ENCODE measurements around the gene ATOH7. TPM values are rescaled to one million over a fixed set of nuclear protein-coding genes. Genes with fewer than 3 reads are reported as not detected.

ATOH7 gene
- total RNA-seq, 2 experiments from 2014 or later = not detected

DNA sequence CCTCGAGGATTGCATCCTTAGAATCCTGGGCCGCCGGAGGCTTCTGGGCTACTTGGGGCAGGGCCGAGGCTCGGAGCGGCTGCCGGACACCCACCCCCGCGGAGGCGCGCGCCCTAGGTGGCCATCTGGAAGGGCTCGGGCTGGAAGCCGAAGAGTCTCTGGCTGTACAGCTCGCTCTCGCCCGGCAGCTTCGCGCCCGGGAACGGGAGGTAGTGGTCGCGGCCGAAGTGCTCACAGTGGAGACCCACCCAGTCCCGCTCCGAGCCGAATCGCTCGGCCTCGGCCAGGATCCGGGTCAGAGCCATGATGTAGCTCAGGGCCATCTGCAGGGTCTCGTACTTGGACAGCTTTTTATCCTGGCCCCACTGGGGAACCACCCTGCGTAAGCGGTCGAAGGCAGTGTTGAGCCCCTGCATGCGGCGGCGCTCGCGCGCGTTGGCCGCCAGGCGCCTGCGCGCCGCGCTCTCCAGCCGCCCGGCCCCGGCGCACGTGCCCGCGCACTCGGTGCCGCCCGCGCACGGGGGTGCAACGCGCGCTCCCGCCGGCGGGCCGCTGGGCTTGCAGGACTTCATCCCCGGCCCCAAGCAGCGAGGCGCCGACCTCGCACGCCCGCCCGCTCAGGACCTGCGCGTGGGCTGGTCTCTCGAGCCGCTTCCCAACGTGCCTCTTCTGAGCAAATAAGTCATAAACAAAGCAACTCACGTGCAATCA, 652 bp downstream of the ATOH7 start:
- no peaks in the 10 kb centered on the region for H3K9me3 Mint-ChIP-seq
- H3K27me3 Mint-ChIP-seq = peaks cover 46% of the 10 kb centered on the region
- no peak overlapping the region for H3K27ac Mint-ChIP-seq
- ChIA-PET POLR2A (no interaction called here), CTCF (interaction anchor here (1.0 kb wide), 1 partner anchor 547 kb away, joined by 3 read pairs; no protein-coding TSS in a partner anchor)
- H3K4me1 Mint-ChIP-seq = peaks cover 12% of the 10 kb centered on the region
- peak; percentile 17 for DNase-seq
- no peaks in the 10 kb centered on the region for H3K36me3 Mint-ChIP-seq (ENCODE audit: low read depth)
- H3K4me3 Mint-ChIP-seq = peak overlapping the region; percentile 69

DNA sequence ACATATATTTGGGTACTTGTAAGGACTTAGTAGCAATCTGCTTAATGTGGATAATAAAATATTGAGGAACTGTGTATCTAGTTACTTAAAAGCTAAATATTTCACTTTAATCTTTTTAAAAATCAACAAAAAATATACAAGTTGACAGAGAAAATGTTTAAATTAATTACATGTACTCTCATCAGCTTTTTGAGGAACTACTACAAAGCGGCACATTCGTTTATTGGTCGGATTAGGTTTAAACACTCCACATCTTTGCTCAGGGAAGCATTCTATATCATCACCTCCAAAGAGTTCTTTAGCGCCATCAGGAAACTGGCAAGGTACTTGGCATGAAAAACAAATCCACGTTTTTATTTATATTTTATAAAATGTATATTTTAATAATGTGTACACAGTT, 1.6 kb downstream of the ATOH7 start:
- Mint-ChIP-seq H3K27ac (no peak overlapping the region), H3K9me3 (no peaks in the 10 kb centered on the region), H3K4me1 (peaks cover 12% of the 10 kb centered on the region), H3K4me3 (peak overlapping the region; percentile 69), H3K27me3 (peaks cover 46% of the 10 kb centered on the region), H3K36me3 (ENCODE audit: low read depth) (no peaks in the 10 kb centered on the region)
- no peak for DNase-seq
- ChIA-PET POLR2A (no interaction called here), CTCF (interaction anchor here (0.6 kb wide), 2 partner anchors 21 to 72 kb away, joined by 3 to 5 read pairs; no protein-coding TSS in a partner anchor)

DNA sequence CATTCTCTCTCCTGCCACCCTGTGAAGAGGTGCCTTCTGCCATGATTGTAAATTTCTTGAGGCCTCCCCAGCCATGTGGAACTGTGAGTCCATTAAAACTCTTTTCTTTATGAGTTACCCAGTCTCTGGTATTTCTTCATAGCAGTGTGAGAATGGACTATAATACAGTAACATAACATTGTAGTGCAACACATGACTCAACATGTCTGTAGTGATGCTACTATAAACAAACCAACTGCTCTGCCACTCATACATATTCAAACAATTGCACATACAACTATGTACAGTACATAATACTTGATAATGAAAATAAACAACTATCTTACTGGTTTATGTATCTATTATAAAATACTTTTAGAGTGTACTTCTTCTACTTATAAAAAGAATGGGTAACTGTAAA, 7.1 kb downstream of the ATOH7 start:
- Mint-ChIP-seq H3K27me3 (peaks cover 18% of the 10 kb centered on the region), H3K36me3 (ENCODE audit: low read depth) (no peaks in the 10 kb centered on the region), H3K9me3 (no peaks in the 10 kb centered on the region), H3K4me1 (no peaks in the 10 kb centered on the region), H3K27ac (no peak overlapping the region), H3K4me3 (no peak overlapping the region)
- ChIA-PET CTCF (interaction anchor here (1.5 kb wide), 1 partner anchor 77 kb away, joined by 4 read pairs; no protein-coding TSS in a partner anchor), POLR2A (interaction anchor here (0.6 kb wide), 1 partner anchor 123 kb away, joined by 5 read pairs; no protein-coding TSS in a partner anchor)
- no peak for DNase-seq

DNA sequence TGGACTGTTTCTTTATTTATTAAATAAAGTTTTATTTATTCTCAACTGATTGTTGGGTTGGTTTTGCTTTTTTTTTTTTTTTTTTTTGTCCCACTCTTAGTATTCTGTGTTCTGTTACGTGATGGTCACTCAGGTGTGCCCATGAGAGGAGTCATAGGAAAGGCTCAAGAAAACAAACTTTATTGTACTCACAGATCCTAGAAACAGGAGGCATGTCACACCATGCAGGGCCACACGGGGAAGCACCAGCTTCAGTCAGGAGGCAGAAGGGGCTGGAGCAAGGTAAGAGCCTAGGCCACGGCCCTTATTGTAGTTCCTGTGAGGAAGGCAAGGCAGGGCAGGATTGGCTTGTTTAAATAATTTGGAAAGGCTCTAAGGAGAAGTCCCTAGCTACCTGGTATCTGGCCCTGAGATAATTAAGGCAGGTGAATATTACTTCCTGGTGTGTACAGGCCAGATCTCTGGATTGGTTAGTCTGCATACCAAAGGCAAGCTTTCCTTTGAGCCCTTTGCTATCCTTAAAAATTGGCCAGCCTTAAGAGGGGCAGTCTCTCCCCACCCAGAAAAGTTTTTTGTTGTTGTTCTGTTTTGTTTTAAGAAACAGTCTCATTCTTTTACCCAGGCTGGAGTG, 8.3 kb downstream of the ATOH7 start:
- no peak for DNase-seq
- ChIA-PET POLR2A (no interaction called here), CTCF (interaction anchor here (0.6 to 1.5 kb wide), 3 partner anchors 11 to 198 kb away, joined by 3 to 4 read pairs (median 4); no protein-coding TSS in a partner anchor)
- Mint-ChIP-seq H3K9me3 (no peaks in the 10 kb centered on the region), H3K36me3 (ENCODE audit: low read depth) (no peaks in the 10 kb centered on the region), H3K27me3 (peaks cover 16% of the 10 kb centered on the region), H3K4me1 (no peaks in the 10 kb centered on the region), H3K27ac (no peak overlapping the region), H3K4me3 (no peak overlapping the region)

DNA sequence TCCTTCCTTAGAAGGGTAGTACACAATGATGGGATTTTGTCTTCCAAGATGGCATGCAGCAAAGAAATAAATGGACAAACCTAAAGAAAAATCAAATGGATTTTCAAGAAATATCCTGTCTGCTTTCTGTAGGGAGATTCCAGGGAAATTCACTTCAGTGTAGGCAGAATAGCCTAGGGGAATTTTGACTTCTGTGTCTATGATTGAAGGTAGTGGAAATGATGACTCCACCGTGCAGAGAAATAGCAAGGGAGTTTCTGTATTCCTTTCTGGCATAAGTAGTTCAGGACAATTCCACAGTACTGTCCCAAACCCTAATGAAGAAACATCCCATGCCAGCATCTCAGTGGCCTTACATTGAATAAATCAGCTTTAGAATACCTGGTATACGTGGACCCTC, 9.5 kb downstream of the ATOH7 start:
- DNase-seq = no peak
- H3K27ac Mint-ChIP-seq = no peak overlapping the region

DNA sequence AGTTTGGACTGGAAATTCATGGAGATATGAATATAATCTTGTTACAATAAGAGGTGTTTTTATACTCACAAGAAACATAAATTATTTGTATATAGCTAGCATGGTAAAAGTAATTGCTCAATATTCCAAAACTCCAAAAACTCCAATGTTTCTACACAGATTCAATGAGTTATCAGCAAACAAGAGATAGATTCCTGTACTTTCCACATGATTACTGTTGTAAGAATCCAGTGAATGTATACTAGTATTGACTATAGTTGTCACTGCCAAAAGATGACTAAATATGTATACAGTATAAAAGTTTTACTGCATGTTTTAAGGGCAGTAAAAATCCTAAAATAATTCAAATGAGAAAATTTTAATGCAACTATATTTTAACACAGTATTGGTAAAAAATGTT, 10.7 kb downstream of the ATOH7 start:
- H3K9me3 Mint-ChIP-seq = no peaks in the 10 kb centered on the region
- H3K27ac Mint-ChIP-seq = no peak overlapping the region
- H3K4me1 Mint-ChIP-seq = no peaks in the 10 kb centered on the region
- no peak overlapping the region for H3K4me3 Mint-ChIP-seq
- DNase-seq = no peak
- CTCF ChIA-PET = no interaction called here
- POLR2A ChIA-PET = no interaction called here
- no peaks in the 10 kb centered on the region for H3K36me3 Mint-ChIP-seq (ENCODE audit: low read depth)
- peaks cover 8% of the 10 kb centered on the region for H3K27me3 Mint-ChIP-seq

More for the DNA sequence above, 9.5 kb downstream of the ATOH7 start:
- POLR2A ChIA-PET = interaction anchor here (0.6 kb wide), 1 partner anchor 113 kb away, joined by 3 read pairs; no protein-coding TSS in a partner anchor
- H3K4me3 Mint-ChIP-seq = no peak overlapping the region
- no peaks in the 10 kb centered on the region for H3K36me3 Mint-ChIP-seq (ENCODE audit: low read depth)
- no peaks in the 10 kb centered on the region for H3K9me3 Mint-ChIP-seq
- CTCF ChIA-PET = interaction anchor here (1.1 kb wide), 1 partner anchor 10 kb away, joined by 4 read pairs; no protein-coding TSS in a partner anchor
- peaks cover 8% of the 10 kb centered on the region for H3K27me3 Mint-ChIP-seq
- H3K4me1 Mint-ChIP-seq = no peaks in the 10 kb centered on the region

DNA sequence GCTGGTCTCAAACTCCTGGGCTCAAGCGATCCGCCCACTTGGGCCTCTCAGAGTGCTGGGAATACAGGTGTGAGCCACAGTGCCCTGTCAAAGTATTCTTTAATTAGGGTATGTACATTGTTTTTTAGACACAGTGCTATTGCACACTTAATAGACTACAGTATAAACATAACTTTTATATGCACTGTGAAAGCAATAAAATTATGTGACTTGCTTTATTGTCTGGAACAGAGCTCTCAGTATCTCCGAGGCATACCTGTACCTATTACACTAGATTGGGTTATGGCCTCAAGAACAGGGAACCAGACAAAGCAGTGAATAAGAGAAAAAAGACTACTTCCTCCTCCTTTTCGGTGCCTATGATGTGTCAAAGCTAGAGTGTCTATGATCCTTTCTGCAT, 13.1 kb downstream of the ATOH7 start:
- no peaks in the 10 kb centered on the region for H3K36me3 Mint-ChIP-seq (ENCODE audit: low read depth)

DNA sequence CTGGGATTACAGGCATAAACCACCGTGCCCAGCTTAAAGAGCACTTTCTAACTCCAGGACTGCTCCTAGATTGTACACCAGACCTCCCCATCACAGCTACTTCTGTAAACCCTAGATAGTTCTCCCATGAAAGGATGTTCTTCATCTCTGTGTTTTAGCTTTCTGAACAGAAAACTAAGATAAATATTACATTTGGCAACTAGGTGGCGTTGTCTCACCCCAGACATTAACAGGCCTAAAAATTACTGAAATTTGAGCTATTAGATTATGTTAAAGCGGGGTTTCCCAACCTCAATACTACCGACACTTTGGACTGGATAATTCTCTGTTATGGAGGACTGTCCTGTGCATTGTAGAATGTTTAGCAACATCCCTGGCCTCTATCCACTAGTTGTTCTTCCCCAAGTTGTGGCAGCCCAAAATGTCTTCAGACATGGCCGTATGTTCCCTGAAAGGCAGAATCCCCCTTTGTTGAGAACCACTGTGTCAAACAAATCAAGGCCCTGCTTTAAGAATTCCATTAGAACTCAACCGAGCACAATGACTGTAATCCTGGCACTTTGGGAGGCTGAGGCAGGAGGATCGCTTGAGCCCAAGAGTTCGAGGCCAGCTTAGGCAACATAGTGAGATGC, 19.1 kb downstream of the ATOH7 start:
- Mint-ChIP-seq H3K4me3 (no peak overlapping the region), H3K36me3 (ENCODE audit: low read depth) (no peaks in the 10 kb centered on the region), H3K4me1 (no peaks in the 10 kb centered on the region), H3K27ac (no peak overlapping the region), H3K9me3 (no peaks in the 10 kb centered on the region), H3K27me3 (peaks cover 8% of the 10 kb centered on the region)
- peak; percentile 11 for DNase-seq
- POLR2A ChIA-PET = interaction anchor here (1.0 kb wide), 2 partner anchors 89 to 136 kb away, joined by 3 read pairs; no protein-coding TSS in a partner anchor
- CTCF ChIA-PET = interaction anchor here (0.6 to 1.2 kb wide), 9 partner anchors 10 to 1112 kb away, joined by 3 to 8 read pairs (median 3); no protein-coding TSS in a partner anchor

More for the DNA sequence above, 13.1 kb downstream of the ATOH7 start:
- Mint-ChIP-seq H3K4me1 (no peaks in the 10 kb centered on the region), H3K4me3 (no peak overlapping the region), H3K27me3 (peaks cover 8% of the 10 kb centered on the region), H3K9me3 (no peaks in the 10 kb centered on the region), H3K27ac (no peak overlapping the region)
- ChIA-PET POLR2A (no interaction called here), CTCF (no interaction called here)
- DNase-seq = no peak

DNA sequence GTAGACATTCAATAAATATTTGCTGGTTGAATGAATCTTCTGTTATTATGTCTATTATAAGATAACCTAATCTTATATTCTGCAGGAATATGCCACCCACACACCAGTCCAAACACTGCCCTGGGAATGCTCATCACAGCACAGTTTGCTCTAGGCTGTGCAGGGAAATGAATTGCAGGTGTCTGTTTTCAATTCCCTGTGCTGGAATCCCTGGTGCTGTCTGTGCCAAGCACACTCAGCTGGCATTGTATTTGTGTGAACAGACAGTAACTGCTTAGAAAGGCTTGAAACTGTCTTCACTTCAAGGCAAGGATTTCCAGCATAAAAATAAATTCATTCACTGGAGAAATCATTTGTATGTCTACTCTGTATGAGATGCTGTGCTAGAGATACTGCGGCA, 20.2 kb downstream of the ATOH7 start:
- Mint-ChIP-seq H3K4me3 (no peak overlapping the region), H3K9me3 (no peaks in the 10 kb centered on the region), H3K4me1 (no peaks in the 10 kb centered on the region), H3K27ac (no peak overlapping the region), H3K27me3 (peaks cover 8% of the 10 kb centered on the region), H3K36me3 (ENCODE audit: low read depth) (no peaks in the 10 kb centered on the region)
- ChIA-PET CTCF (no interaction called here), POLR2A (no interaction called here)
- no peak for DNase-seq

DNA sequence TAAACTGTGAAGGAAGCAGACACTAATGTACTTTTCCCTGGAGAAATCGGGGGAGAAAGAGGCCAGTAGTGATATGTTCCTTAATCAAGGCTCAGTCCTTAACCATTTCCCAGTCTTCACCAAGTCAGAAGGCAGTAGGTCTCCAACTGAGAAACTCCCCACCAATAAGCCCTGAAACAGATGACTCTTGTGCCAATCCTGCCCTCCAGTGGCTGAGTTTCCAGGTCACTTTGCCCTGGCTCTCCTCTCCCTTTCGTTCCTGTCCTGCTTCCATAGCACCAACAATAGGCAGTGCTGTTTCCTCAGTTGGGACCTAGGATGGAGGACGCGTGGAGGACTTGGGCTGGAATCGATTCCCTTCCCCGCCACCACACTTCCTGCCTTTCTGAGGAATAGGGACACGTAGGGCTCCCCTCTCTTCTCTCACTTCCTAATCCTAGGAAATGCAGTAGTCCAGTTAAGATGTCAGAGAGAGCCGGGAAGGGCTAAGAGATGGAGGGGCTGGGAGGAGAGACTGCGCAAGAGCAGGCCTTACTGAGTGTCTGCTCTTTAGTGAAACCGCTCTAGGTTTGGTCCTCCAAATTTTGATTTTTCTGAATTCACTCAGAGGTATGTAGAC, 23.4 kb downstream of the ATOH7 start:
- H3K36me3 Mint-ChIP-seq (ENCODE audit: low read depth) = no peaks in the 10 kb centered on the region
- ChIA-PET POLR2A (no interaction called here), CTCF (interaction anchor here (1.0 kb wide), 1 partner anchor 353 kb away, joined by 3 read pairs; no protein-coding TSS in a partner anchor)
- no peak overlapping the region for H3K27ac Mint-ChIP-seq
- peak; percentile 18 for DNase-seq
- H3K4me1 Mint-ChIP-seq = no peaks in the 10 kb centered on the region
- no peak overlapping the region for H3K4me3 Mint-ChIP-seq
- H3K9me3 Mint-ChIP-seq = no peaks in the 10 kb centered on the region
- peaks cover 13% of the 10 kb centered on the region for H3K27me3 Mint-ChIP-seq

DNA sequence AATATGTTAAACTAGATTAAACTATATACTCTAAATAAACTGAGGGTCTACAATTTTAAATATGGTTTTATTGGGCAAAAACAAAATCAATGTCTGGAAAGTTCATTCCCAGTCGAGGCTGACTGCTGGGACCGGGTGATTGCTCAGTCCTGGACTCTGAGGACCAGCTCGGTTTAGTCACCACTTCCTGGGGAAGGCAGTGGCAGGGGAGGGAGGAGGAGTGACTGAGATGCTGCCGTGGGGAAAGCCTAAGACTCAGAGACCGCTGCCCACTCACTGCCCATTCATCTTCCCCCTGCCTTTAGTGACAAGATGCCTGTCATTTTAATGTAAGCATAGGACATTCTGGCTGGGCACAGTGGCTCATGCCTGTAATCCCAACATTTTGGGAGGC, 29.0 kb downstream of the ATOH7 start:
- H3K27ac Mint-ChIP-seq = no peak overlapping the region
- no peaks in the 10 kb centered on the region for H3K9me3 Mint-ChIP-seq
- DNase-seq = no peak
- H3K27me3 Mint-ChIP-seq = peaks cover 17% of the 10 kb centered on the region
- no peaks in the 10 kb centered on the region for H3K4me1 Mint-ChIP-seq
- ChIA-PET POLR2A (no interaction called here), CTCF (interaction anchor here (0.6 to 2.1 kb wide), 2 partner anchors 10 to 44 kb away, joined by 5 to 8 read pairs; no protein-coding TSS in a partner anchor)
- H3K36me3 Mint-ChIP-seq (ENCODE audit: low read depth) = no peaks in the 10 kb centered on the region
- no peak overlapping the region for H3K4me3 Mint-ChIP-seq

DNA sequence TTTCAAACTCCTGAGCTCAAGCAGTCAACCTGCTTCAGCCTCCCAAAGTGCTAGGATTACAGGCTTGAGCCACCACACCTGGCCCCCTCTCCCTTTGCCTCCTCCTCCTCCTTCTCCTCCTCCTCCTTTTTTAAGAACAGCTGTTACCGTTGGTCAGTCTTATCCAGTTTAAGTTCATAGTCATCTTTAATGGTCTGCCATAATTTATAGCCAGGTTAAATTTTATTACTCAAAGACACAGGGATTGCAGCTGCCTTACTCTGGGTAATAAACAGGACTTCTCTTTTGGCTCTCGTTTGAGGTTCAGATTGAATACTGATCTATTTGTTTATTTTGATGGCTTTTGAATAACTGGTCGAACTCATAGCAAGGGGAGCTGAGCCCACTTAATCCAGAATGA, 35.2 kb downstream of the ATOH7 start:
- H3K9me3 Mint-ChIP-seq = no peaks in the 10 kb centered on the region
- no peak overlapping the region for H3K4me3 Mint-ChIP-seq
- H3K4me1 Mint-ChIP-seq = no peaks in the 10 kb centered on the region
- POLR2A ChIA-PET = no interaction called here
- peaks cover 35% of the 10 kb centered on the region for H3K27me3 Mint-ChIP-seq
- DNase-seq = no peak
- no peak overlapping the region for H3K27ac Mint-ChIP-seq
- CTCF ChIA-PET = no interaction called here
- no peaks in the 10 kb centered on the region for H3K36me3 Mint-ChIP-seq (ENCODE audit: low read depth)
